K562 (cell line): Measurements from ENCODE around the gene FOSL2.

Experiments used
- CTCF ChIP-seq, 3 experiments: IDR thresholded peaks in 2 of 3; conservative IDR thresholded peaks in 1 of 3; 2 replicates each; pipeline ENCODE4 v1.5.1; 2011 to 2012; ENCODE audit warnings: low read length in 3 of 3, mild to moderate bottlenecking in 3 of 3, control low read depth in 2 of 3, improper control_type of control experiment in 1 of 3, inconsistent platforms in 1 of 3, low read depth in 1 of 3, mixed read lengths in 1 of 3, moderate library complexity in 1 of 3; ENCODE audit not compliant: insufficient read depth in 2 of 3
- FOXJ3 ChIP-seq: sonication (generic); formaldehyde crosslinking; IDR thresholded peaks from 2 replicates; pipeline ENCODE4 v1.4.0; 2020; ENCODE audit warnings: mild to moderate bottlenecking, missing genetic modification reagents
- JUND ChIP-seq, 2 experiments: IDR thresholded peaks; 2 replicates in 1 of 2; 3 replicates in 1 of 2; pipeline ENCODE4 v1.6.1; 2011; ENCODE audit warnings: borderline replicate concordance in 2 of 2, low read depth in 2 of 2, low read length in 2 of 2, improper control_type of control experiment in 1 of 2, missing biosample characterization in 1 of 2, missing genetic modification characterization in 1 of 2, missing genetic modification reagents in 1 of 2
- MAX ChIP-seq: sonication (generic); formaldehyde crosslinking; IDR thresholded peaks from 2 replicates; pipeline ENCODE4 v1.9.0; 2022; ENCODE audit warnings: mild to moderate bottlenecking, missing genetic modification reagents
- ZNF280B ChIP-seq: fragments of 250-450 bp; sonication (Bioruptor Pico); IDR thresholded peaks from 2 replicates; pipeline ENCODE4 v1.5.1; 2021; ENCODE audit warnings: mild to moderate bottlenecking
- ZNF518B ChIP-seq: fragments of 250-450 bp; sonication (Bioruptor Pico); IDR thresholded peaks from 2 replicates; pipeline ENCODE4 v1.5.0; 2021; ENCODE audit warnings: mild to moderate bottlenecking, moderate library complexity

DNA sequence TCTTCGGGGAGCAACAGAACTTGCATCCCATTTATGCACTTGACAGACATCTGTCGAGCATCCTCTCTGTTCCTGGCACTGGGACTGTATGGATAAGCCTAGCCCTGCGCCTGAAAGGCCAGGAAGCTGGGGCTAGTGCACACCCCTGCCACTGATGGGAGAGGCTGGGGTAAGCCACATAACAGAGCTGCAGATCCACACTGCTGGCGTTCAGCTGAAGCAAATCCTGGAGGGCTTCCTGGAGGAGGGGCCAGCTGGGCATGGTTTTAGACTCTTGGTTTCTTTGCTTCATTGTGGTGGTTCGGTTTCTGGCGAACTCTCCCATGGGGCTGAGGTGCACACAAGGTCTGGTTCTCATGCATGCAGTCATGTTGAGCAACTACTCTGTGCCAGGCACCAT, 45.5 kb upstream of the FOSL2 start:
- no peak for TF ChIP-seq CTCF (IDR thresholded peaks at IDR 0.05 in 2 of 3, conservative IDR thresholded peaks at IDR 0.05 in 1 of 3; ENCODE audit: insufficient read depth in 2 of 3, low read depth in 1 of 3, low read length in 3 of 3)
- no peak for TF ChIP-seq JUND (IDR thresholded peaks at IDR 0.05; ENCODE audit: borderline replicate concordance, low read depth, low read length)
- no peak for TF ChIP-seq JUND (tag; IDR thresholded peaks at IDR 0.05; ENCODE audit: borderline replicate concordance, low read depth, low read length)
- no peak for TF ChIP-seq ZNF280B (CRISPR knock-in tag)
- TF ChIP-seq ZNF518B (CRISPR knock-in tag): no peak
- TF ChIP-seq FOXJ3 (CRISPR knock-in tag): no peak
- no peak for TF ChIP-seq MAX
